Caco-2 (cell line): ENCODE measurements around the gene PF4V1. TPM values are rescaled to one million over a fixed set of nuclear protein-coding genes. Genes with fewer than 3 reads are reported as not detected.

ENCODE experiments used
- BruUV-seq: library from RNA; stranded (reverse); fragments of 400-500 nt; replicated peaks from 2 replicates; lab custom pipeline; 2021; lab: Mats Ljungman, UMichigan
- CTCF ChIA-PET: fragments of 300-600 bp; sonication (Branson Sonifier 250); formaldehyde crosslinking; loops from one replicate; lab custom pipeline; 2022; ENCODE audit warnings: antibody characterized with exemption; lab: Charles Lee
- POLR2A ChIA-PET: fragments of 300-600 bp; sonication (Branson Sonifier 250); formaldehyde crosslinking; loops from one replicate; lab custom pipeline; 2022; ENCODE audit warnings: antibody characterized with exemption; lab: Charles Lee
- DNase-seq, 2 experiments: peaks; one replicate each; pipeline versions ENCODE4 v3.0.0 to v3.0.0-alpha.2; 2020 to 2022
- H3K27me3 ChIP-seq: replicated peaks from 2 replicates; pipeline ENCODE4 v1.6.0; 2011; ENCODE audit warnings: low read length; ENCODE audit not compliant: control insufficient read depth, insufficient read depth
- H3K36me3 ChIP-seq: 2 replicates; pipeline ENCODE4 v1.5.1; 2011; ENCODE audit warnings: low read length; ENCODE audit not compliant: control insufficient read depth, insufficient read depth
- H3K4me1 ChIP-seq: fragments of 250-450 bp; sonication (Bioruptor Pico); 2 replicates; pipeline ENCODE4 v1.5.1; 2020; ENCODE audit warnings: mild to moderate bottlenecking
- H3K4me3 ChIP-seq: 2 replicates; pipeline ENCODE4 v1.5.1; 2011; ENCODE audit warnings: low read depth, mild to moderate bottlenecking, control low read depth, low read length
- H3K9me3 ChIP-seq: fragments of 250-450 bp; sonication (Bioruptor Pico); 2 replicates; pipeline ENCODE4 v1.5.1; 2020; ENCODE audit warnings: mild to moderate bottlenecking, moderate library complexity
- H3K27ac Mint-ChIP-seq: one replicate; pipeline ENCODE4 v1.8.0; 2022; ENCODE audit warnings: mixed read lengths; ENCODE audit not compliant: unreplicated experiment
- H3K27me3 Mint-ChIP-seq: one replicate; pipeline ENCODE4 v1.8.0; 2022; ENCODE audit warnings: mixed read lengths; ENCODE audit not compliant: insufficient read depth, unreplicated experiment
- H3K36me3 Mint-ChIP-seq: one replicate; pipeline ENCODE4 v1.8.0; 2022; ENCODE audit warnings: mild to moderate bottlenecking, mixed read lengths; ENCODE audit not compliant: insufficient read depth, unreplicated experiment
- H3K4me1 Mint-ChIP-seq: one replicate; pipeline ENCODE4 v1.8.0; 2022; ENCODE audit warnings: low read depth, mixed read lengths; ENCODE audit not compliant: unreplicated experiment
- H3K4me3 Mint-ChIP-seq: one replicate; pipeline ENCODE4 v1.8.0; 2022; ENCODE audit warnings: mild to moderate bottlenecking, moderate library complexity, mixed read lengths; ENCODE audit not compliant: unreplicated experiment
- H3K9me3 Mint-ChIP-seq: one replicate; pipeline ENCODE4 v1.8.0; 2022; ENCODE audit warnings: mixed read lengths; ENCODE audit not compliant: unreplicated experiment
- intact Hi-C: fragments of 100-400 bp; cut with micrococcal nuclease; formaldehyde crosslinking; loops from one replicate; pipeline ENCODE4 v1.10.0; 2022; ENCODE audit not compliant: unreplicated experiment
- total RNA-seq: library from RNA; stranded (reverse); gene quantifications from 2 replicates; pipeline ENCODE4 v1.2.3, GENCODE V29; 2022
- TF ChIP-seq, protein P1 (sequence below), 2 experiments: fragments of 200-600 bp in 1 of 2; IDR thresholded peaks; 1 replicate in 1 of 2; 2 replicates in 1 of 2; pipeline versions ENCODE4 v1.5.1 to v1.8.0; 2011 to 2022; ENCODE audit warnings: antibody characterized with exemption in 1 of 2, control low read depth in 1 of 2, inconsistent platforms in 1 of 2, low read depth in 1 of 2, low read length in 1 of 2, mild to moderate bottlenecking in 1 of 2, moderate library complexity in 1 of 2; ENCODE audit not compliant: insufficient read depth in 1 of 2, severe bottlenecking in 1 of 2, unreplicated experiment in 1 of 2

The PF4V1 gene
- total RNA-seq, 1 experiment from 2014 or later: not detected

DNA sequence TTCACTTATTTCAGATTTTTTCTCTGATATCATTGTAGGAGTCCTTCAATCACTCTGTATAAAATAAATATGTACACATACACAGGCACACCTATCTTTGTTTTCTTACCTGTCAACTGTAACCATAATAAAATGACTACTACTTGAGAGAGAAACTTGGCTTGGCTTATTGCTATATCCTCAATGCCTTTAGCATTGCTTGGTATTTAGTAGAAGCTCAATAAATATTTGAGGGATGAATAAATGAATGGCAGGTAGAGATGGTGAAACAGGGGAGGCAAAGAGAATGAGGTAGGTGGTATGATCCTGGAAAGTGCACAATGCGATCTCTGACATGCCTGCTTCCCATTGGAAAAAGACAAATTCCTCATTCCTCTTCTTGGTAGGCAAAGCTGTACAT, 38.4 kb upstream of the PF4V1 start:
- H3K4me3 Mint-ChIP-seq: no peak overlapping the region
- DNase-seq: no peak
- H3K36me3 ChIP-seq: no peaks in the 10 kb centered on the region; the same call in 1 of the 2 replicates
- ChIA-PET POLR2A (no interaction called here), CTCF (no interaction called here)
- H3K27ac Mint-ChIP-seq: no peak overlapping the region
- H3K27me3 Mint-ChIP-seq: peaks cover 12% of the 10 kb centered on the region
- no peaks in the 10 kb centered on the region for H3K27me3 ChIP-seq
- TF ChIP-seq, protein P1, sequence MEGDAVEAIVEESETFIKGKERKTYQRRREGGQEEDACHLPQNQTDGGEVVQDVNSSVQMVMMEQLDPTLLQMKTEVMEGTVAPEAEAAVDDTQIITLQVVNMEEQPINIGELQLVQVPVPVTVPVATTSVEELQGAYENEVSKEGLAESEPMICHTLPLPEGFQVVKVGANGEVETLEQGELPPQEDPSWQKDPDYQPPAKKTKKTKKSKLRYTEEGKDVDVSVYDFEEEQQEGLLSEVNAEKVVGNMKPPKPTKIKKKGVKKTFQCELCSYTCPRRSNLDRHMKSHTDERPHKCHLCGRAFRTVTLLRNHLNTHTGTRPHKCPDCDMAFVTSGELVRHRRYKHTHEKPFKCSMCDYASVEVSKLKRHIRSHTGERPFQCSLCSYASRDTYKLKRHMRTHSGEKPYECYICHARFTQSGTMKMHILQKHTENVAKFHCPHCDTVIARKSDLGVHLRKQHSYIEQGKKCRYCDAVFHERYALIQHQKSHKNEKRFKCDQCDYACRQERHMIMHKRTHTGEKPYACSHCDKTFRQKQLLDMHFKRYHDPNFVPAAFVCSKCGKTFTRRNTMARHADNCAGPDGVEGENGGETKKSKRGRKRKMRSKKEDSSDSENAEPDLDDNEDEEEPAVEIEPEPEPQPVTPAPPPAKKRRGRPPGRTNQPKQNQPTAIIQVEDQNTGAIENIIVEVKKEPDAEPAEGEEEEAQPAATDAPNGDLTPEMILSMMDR (IDR thresholded peaks at IDR 0.05; ENCODE audit: insufficient read depth in 1 of 2, low read depth in 1 of 2, low read length in 1 of 2, severe bottlenecking in 1 of 2, unreplicated experiment in 1 of 2): no peak
- BruUV-seq: no TSS peak
- H3K4me3 ChIP-seq: no peak overlapping the region
- no peaks in the 10 kb centered on the region for H3K4me1 Mint-ChIP-seq
- H3K4me1 ChIP-seq: no peaks in the 10 kb centered on the region
- H3K9me3 ChIP-seq: no peaks in the 10 kb centered on the region
- H3K9me3 Mint-ChIP-seq: no peaks in the 10 kb centered on the region
- H3K36me3 Mint-ChIP-seq: no peaks in the 10 kb centered on the region
- intact Hi-C loops: no loop called here

DNA sequence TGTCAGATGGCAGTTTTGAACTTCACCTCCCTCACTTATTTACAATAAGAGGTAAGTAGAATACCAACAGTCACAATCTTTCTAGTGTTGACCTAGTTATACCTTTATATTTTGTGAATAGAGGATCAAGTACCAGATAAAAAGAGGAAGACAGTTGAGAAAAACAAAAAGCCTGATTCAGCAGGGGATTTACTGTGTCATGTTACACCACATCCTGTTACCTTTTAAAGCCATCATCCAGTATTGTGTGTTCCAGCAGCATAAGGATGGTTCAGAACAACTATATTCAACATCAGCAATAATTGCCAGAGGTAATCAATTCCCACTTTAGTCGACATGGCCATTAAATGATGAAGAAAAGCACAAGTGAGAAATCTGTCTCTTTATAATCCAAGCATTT, 38.0 kb upstream of the PF4V1 start:
- ChIA-PET CTCF (no interaction called here), POLR2A (no interaction called here)
- Histone ChIP-seq H3K9me3 (no peaks in the 10 kb centered on the region), H3K4me3 (no peak overlapping the region), H3K27me3 (no peaks in the 10 kb centered on the region), H3K36me3 (no peaks in the 10 kb centered on the region; the same call in 1 of the 2 replicates), H3K4me1 (no peaks in the 10 kb centered on the region)
- TF ChIP-seq, protein P1 (IDR thresholded peaks at IDR 0.05; ENCODE audit: insufficient read depth in 1 of 2, low read depth in 1 of 2, low read length in 1 of 2, severe bottlenecking in 1 of 2, unreplicated experiment in 1 of 2): no peak
- H3K4me1 Mint-ChIP-seq: no peaks in the 10 kb centered on the region
- DNase-seq: no peak
- no peaks in the 10 kb centered on the region for H3K9me3 Mint-ChIP-seq
- peaks cover 12% of the 10 kb centered on the region for H3K27me3 Mint-ChIP-seq
- no peak overlapping the region for H3K4me3 Mint-ChIP-seq
- BruUV-seq: no TSS peak
- no peak overlapping the region for H3K27ac Mint-ChIP-seq
- H3K36me3 Mint-ChIP-seq: no peaks in the 10 kb centered on the region
- intact Hi-C loops: no loop called here

DNA sequence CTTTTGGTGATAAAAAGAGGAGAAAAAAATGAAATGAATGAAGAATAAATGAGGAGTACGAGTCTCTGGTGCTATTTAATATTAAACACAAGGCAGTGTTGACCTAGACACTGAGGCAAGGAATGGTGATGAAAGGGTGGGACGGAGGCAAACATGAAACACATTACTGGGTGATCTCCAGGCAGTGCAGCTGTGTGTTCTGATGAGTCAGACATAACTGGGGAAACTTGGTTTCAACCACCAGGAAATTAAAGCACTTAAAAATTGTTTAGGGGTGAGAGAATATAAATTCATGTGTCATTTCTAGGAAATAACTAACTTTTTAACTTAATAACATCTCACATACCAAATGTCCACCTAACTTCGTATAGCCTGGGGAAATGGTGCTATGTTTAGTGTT, 36.3 kb upstream of the PF4V1 start:
- intact Hi-C loops: no loop called here
- Mint-ChIP-seq H3K27ac (no peak overlapping the region), H3K4me1 (no peaks in the 10 kb centered on the region), H3K9me3 (no peaks in the 10 kb centered on the region), H3K36me3 (no peaks in the 10 kb centered on the region), H3K27me3 (peaks cover 7% of the 10 kb centered on the region), H3K4me3 (no peak overlapping the region)
- Histone ChIP-seq H3K4me1 (no peaks in the 10 kb centered on the region), H3K36me3 (no peaks in the 10 kb centered on the region; the same call in 1 of the 2 replicates), H3K27me3 (no peaks in the 10 kb centered on the region), H3K4me3 (no peak overlapping the region), H3K9me3 (no peaks in the 10 kb centered on the region)
- BruUV-seq: no TSS peak
- no peak for DNase-seq
- ChIA-PET CTCF (no interaction called here), POLR2A (no interaction called here)
- TF ChIP-seq, protein P1 (IDR thresholded peaks at IDR 0.05; ENCODE audit: insufficient read depth in 1 of 2, low read depth in 1 of 2, low read length in 1 of 2, severe bottlenecking in 1 of 2, unreplicated experiment in 1 of 2): no peak
